Gastrocnemius medialis (tissue), 4 donors: ENCODE measurements around the gene F8A1. TPM values are rescaled to one million over a fixed set of nuclear protein-coding genes. Genes with fewer than 3 reads are reported as not detected.
"Not testable (repeated sequence)": the region's sequence is repeated elsewhere in the genome, so short reads cannot be mapped to it uniquely, and the experiment has no call there.

Experiments used
- ATAC-seq, 2 donors: fragments of 150-250 bp; one replicate each; pipeline ENCODE4 v1.9.1; 2016
- DNase-seq, 2 donors: peaks; one replicate each; pipeline ENCODE4 v3.0.0-alpha.2; 2019
- H3K27ac ChIP-seq, 4 donors: fragments of 200-600 bp; sonication (generic); 1 replicate in 1 of 4; 2 replicates in 3 of 4; pipeline ENCODE4 v1.5.1; 2016 to 2018; ENCODE audit warnings: mild to moderate bottlenecking in 2 of 4, moderate library complexity in 1 of 4
- H3K27me3 ChIP-seq, 3 donors: fragments of 200-600 bp; sonication (generic) in 2 of 3; 1 replicate in 1 of 3; 2 replicates in 2 of 3; pipeline versions ENCODE4 v1.5.1 to v1.6.0; 2016 to 2019; ENCODE audit warnings: mild to moderate bottlenecking in 1 of 3, moderate library complexity in 1 of 3
- H3K36me3 ChIP-seq, 2 donors: fragments of 200-600 bp; sonication (generic) in 1 of 2; one replicate each; pipeline ENCODE4 v1.5.1; 2017 to 2018
- H3K4me1 ChIP-seq, 2 donors: fragments of 200-600 bp; sonication (generic) in 1 of 2; one replicate each; pipeline ENCODE4 v1.5.1; 2016 to 2017; ENCODE audit warnings: mild to moderate bottlenecking in 2 of 2
- H3K4me3 ChIP-seq, 4 donors: fragments of 200-600 bp; sonication (generic) in 3 of 4; 1 replicate in 1 of 4; 2 replicates in 3 of 4; pipeline ENCODE4 v1.5.1; 2016 to 2019; ENCODE audit warnings: mild to moderate bottlenecking in 2 of 4
- H3K9me3 ChIP-seq, 3 donors: fragments of 200-600 bp; sonication (generic) in 2 of 3; 1 replicate in 1 of 3; 2 replicates in 2 of 3; pipeline ENCODE4 v1.5.1; 2016 to 2019
- CTCF ChIP-seq, 5 experiments: fragments of 450-650 bp in 3 of 5; fragments of 200-600 bp in 2 of 5; sonication (generic) in 2 of 5; IDR thresholded peaks in 4 of 5; conservative IDR thresholded peaks in 1 of 5; 1 replicate in 4 of 5; 2 replicates in 1 of 5; pipeline ENCODE4 v1.5.1; 2016 to 2019; ENCODE audit warnings: antibody characterized with exemption in 5 of 5, mild to moderate bottlenecking in 3 of 5, moderate library complexity in 3 of 5
- POLR2A ChIP-seq, 2 donors: fragments of 450-650 bp; IDR thresholded peaks; one replicate each; pipeline ENCODE4 v1.6.1; 2017; ENCODE audit warnings: antibody characterized with exemption in 2 of 2, mild to moderate bottlenecking in 2 of 2, moderate library complexity in 2 of 2
- in situ Hi-C, 4 donors: fragments of 200-750 bp; cut with MboI; loops; one replicate each; pipeline versions ENCODE4 v1.15.0 to v1.8.0; 2017; ENCODE audit warnings: low sequenced_read_pairs in 4 of 4
- intact Hi-C: fragments of 100-400 bp; cut with DNase I; formaldehyde crosslinking; loops from one replicate; pipeline ENCODE4 v1.15.1; 2023; ENCODE audit warnings: low total_unique reads
- total RNA-seq, 4 donors: library from RNA; depleted of rRNA; stranded (reverse); fragments of >200 nt; gene quantifications; one replicate each; pipeline versions ENCODE4 v1.1.0 to v1.2.3, GENCODE V29; 2016

F8A1 gene
- total RNA-seq, 4 donors from 2014 or later, result 5.0 to 20.5 (median 9.9) TPM

GRCh38 chrX:154900323-154900722 lies 14.2 kb downstream of the F8A1 start:
- intact Hi-C loops, result no loop called here
- DNase-seq (no peak), ATAC-seq (no peak)
- Histone ChIP-seq H3K4me1 (no peaks in the 10 kb centered on the region), H3K27ac (no peak overlapping the region), H3K4me3 (no peak overlapping the region), H3K9me3 (no peaks in the 10 kb centered on the region), H3K27me3 (no peaks in the 10 kb centered on the region), H3K36me3 (no peaks in the 10 kb centered on the region)
- in situ Hi-C loops, result no loop called here
- TF ChIP-seq CTCF (IDR thresholded peaks at IDR 0.05 in 4 of 5, conservative IDR thresholded peaks at IDR 0.05 in 1 of 5), result no peak
- TF ChIP-seq POLR2A (IDR thresholded peaks at IDR 0.05), result no peak

- intact Hi-C loops (no loop called here), in situ Hi-C loops (no loop called here)
- TF ChIP-seq POLR2A (IDR thresholded peaks at IDR 0.05), result no peak
- TF ChIP-seq CTCF (IDR thresholded peaks at IDR 0.05 in 4 of 5, conservative IDR thresholded peaks at IDR 0.05 in 1 of 5), result no peak
- Histone ChIP-seq H3K9me3 (no peaks in the 10 kb centered on the region), H3K4me3 (no peak overlapping the region), H3K27ac (no peak overlapping the region), H3K36me3 (no peaks in the 10 kb centered on the region), H3K4me1 (no peaks in the 10 kb centered on the region), H3K27me3 (no peaks in the 10 kb centered on the region)
- DNase-seq, result no peak
- ATAC-seq, result no peak
Measured at GRCh38 chrX:154902408-154902807, 16.3 kb downstream of the F8A1 start.

- Histone ChIP-seq H3K27me3 (no peaks in the 10 kb centered on the region), H3K4me1 (no peaks in the 10 kb centered on the region), H3K9me3 (no peaks in the 10 kb centered on the region), H3K4me3 (no peak overlapping the region), H3K27ac (no peak overlapping the region), H3K36me3 (no peaks in the 10 kb centered on the region)
- intact Hi-C loops, result no loop called here
- in situ Hi-C loops, result no loop called here
- no peak for ATAC-seq
- TF ChIP-seq POLR2A (IDR thresholded peaks at IDR 0.05) (no peak), CTCF (IDR thresholded peaks at IDR 0.05 in 4 of 5, conservative IDR thresholded peaks at IDR 0.05 in 1 of 5) (no peak)
- DNase-seq, result no peak
Measured at GRCh38 chrX:154908821-154909220, 22.7 kb downstream of the F8A1 start.

GRCh38 chrX:154910048-154910447 lies 23.9 kb downstream of the F8A1 start:
- H3K36me3 ChIP-seq, H3K27ac ChIP-seq, in situ Hi-C loops, H3K4me1 ChIP-seq, ATAC-seq, H3K27me3 ChIP-seq, H3K4me3 ChIP-seq, H3K9me3 ChIP-seq, DNase-seq: not testable (repeated sequence)
- intact Hi-C loops, result loop anchor here (10.0 kb wide), 1 partner anchor 175 kb away; no protein-coding TSS in a partner anchor

DNA sequence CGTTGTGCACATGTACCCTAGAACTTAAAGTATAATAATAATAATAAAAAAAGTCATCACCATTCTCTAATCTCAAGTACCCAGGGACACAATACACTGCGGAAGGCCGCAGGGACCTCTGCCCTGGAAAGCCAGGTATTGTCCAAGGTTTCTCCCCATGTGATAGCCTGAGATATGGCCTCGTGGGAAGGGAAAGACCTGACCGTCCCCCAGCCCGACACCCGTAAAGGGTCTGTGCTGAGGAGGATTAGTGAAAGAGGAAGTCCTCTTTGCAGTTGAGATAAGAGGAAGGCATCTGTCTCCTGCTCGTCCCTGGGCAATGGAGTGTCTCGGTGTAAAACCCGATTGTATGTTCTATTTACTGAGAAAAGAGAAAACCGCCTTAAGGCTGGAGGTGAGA lies 24.4 kb downstream of the F8A1 start:
- ATAC-seq, H3K4me1 ChIP-seq, in situ Hi-C loops, H3K27ac ChIP-seq, DNase-seq, H3K9me3 ChIP-seq, H3K36me3 ChIP-seq, H3K4me3 ChIP-seq, H3K27me3 ChIP-seq: not testable (repeated sequence)
- intact Hi-C loops, result loop anchor here (10.0 kb wide), 1 partner anchor 174 kb away; no protein-coding TSS in a partner anchor

GRCh38 chrX:154914052-154914451 lies 27.9 kb downstream of the F8A1 start:
- intact Hi-C loops (loop anchor here (10.0 kb wide), 1 partner anchor 171 kb away; no protein-coding TSS in a partner anchor), in situ Hi-C loops (no loop called here)
- H3K36me3 ChIP-seq, result no peaks in the 10 kb centered on the region
- TF ChIP-seq CTCF (IDR thresholded peaks at IDR 0.05 in 4 of 5, conservative IDR thresholded peaks at IDR 0.05 in 1 of 5) (no peak), POLR2A (IDR thresholded peaks at IDR 0.05) (no peak)
- no peak overlapping the region for H3K4me3 ChIP-seq
- no peaks in the 10 kb centered on the region for H3K4me1 ChIP-seq
- no peak overlapping the region for H3K27ac ChIP-seq
- DNase-seq (no peak), ATAC-seq (no peak)
- no peaks in the 10 kb centered on the region for H3K9me3 ChIP-seq
- no peaks in the 10 kb centered on the region for H3K27me3 ChIP-seq
